Natural killer cell treated with Interleukin-12 subunit alpha and Interleukin-12 subunit beta and Interleukin-15 and Interleukin-18, amount 100 ng/mL, for 72 hours (primary cell): ENCODE results near the gene CCDC61. TPM values are rescaled to one million over a fixed set of nuclear protein-coding genes. Genes with fewer than 3 reads are reported as not detected.

Experiments
- ATAC-seq, 2 donors: fragments of 150-1000 bp; cut with Tn5 transposase in 1 of 2; sonication (Bioruptor Pico), chemical (Tn5 transposase) in 1 of 2; 2 replicates each; pipeline ENCODE4 v1.10.0; 2021
- DNase-seq: peaks from one replicate; pipeline ENCODE4 v3.0.0; 2022; ENCODE audit warnings: low spot score
- H3K27ac Mint-ChIP-seq, 2 donors: 1 replicate in 1 of 2; 2 replicates in 1 of 2; pipeline ENCODE4 v1.8.0; 2022; ENCODE audit warnings: mixed read lengths in 2 of 2, mild to moderate bottlenecking in 1 of 2, moderate library complexity in 1 of 2
- H3K27me3 Mint-ChIP-seq, 2 donors: 1 replicate in 1 of 2; 2 replicates in 1 of 2; pipeline ENCODE4 v1.8.0; 2022; ENCODE audit warnings: mixed read lengths in 2 of 2
- H3K36me3 Mint-ChIP-seq: one replicate; pipeline ENCODE4 v1.8.0; 2022; ENCODE audit warnings: mixed read lengths
- H3K4me1 Mint-ChIP-seq, 2 donors: 1 replicate in 1 of 2; 2 replicates in 1 of 2; pipeline ENCODE4 v1.8.0; 2022; ENCODE audit warnings: low read depth in 2 of 2, mixed read lengths in 2 of 2, mild to moderate bottlenecking in 1 of 2
- H3K4me3 Mint-ChIP-seq: one replicate; pipeline ENCODE4 v1.8.0; 2022; ENCODE audit warnings: mixed read lengths
- H3K9me3 Mint-ChIP-seq: 2 replicates; pipeline ENCODE4 v1.8.0; 2022; ENCODE audit warnings: mixed read lengths
- total RNA-seq, 2 donors: library from RNA; stranded (reverse); gene quantifications; one replicate each; pipeline ENCODE4 v1.2.3, GENCODE V29; 2022

Gene CCDC61
- total RNA-seq, 2 donors from 2014 or later = 21.4 to 26.7 TPM

GRCh38 chr19:46030812-46031550 lies 35.7 kb downstream of the CCDC61 start:
- H3K27me3 Mint-ChIP-seq = peaks cover 36% of the 10 kb centered on the region in 2 donors
- H3K9me3 Mint-ChIP-seq = no peaks in the 10 kb centered on the region
- no peak overlapping the region for H3K27ac Mint-ChIP-seq
- H3K36me3 Mint-ChIP-seq = no peaks in the 10 kb centered on the region
- no peak for DNase-seq
- no peak for ATAC-seq
- H3K4me1 Mint-ChIP-seq = peaks cover 11 to 14% of the 10 kb centered on the region in 2 donors
- H3K4me3 Mint-ChIP-seq = no peak overlapping the region

DNA sequence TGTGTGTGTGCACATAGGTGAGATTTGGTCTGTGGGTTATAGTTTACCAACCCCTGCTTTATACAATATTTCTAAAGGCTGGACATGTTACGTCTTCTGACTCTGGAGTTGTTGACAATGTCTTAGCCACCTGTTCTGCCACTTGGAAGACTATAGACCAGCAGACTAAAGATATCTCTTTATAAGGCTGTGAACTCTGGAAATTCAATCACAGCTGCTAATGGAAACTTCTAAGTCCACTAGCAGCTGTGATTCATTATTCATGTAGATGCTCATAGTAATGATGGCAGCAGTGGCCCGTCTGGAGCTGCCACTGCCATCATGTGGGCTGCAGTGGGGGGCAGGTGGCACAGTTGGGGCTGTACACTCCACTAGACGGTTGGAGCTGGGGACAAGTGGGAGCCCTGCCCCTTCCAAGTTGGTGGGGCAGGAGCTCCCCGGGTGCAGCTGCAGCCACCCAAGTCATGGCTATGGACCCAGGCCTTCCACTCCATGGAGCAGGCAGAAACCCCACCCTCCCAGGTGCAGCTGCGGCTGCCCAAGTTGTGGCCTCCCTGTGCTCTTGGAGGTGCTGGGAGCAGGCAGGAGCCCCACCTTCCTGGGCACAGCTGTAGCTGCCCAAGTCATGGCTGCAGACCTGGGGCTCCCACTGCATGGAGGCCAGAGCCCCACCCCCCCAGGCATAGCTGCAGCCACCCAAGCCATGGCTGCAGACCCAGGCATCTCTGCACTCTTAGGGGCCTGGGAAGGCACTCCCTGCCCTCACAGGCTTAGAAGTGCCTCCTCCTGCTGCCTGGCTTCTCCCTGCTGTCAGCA lies 36.7 kb downstream of the CCDC61 start:
- DNase-seq = no peak
- no peaks in the 10 kb centered on the region for H3K9me3 Mint-ChIP-seq
- H3K4me3 Mint-ChIP-seq = no peak overlapping the region
- peaks cover 30 to 32% of the 10 kb centered on the region in 2 donors for H3K27me3 Mint-ChIP-seq
- H3K27ac Mint-ChIP-seq = no peak overlapping the region
- peaks cover 3 to 6% of the 10 kb centered on the region in 2 donors for H3K4me1 Mint-ChIP-seq
- no peaks in the 10 kb centered on the region for H3K36me3 Mint-ChIP-seq
- ATAC-seq = no peak

- no peak for DNase-seq
- Mint-ChIP-seq H3K4me3 (no peak overlapping the region), H3K4me1 (peaks cover 3 to 5% of the 10 kb centered on the region in 2 donors), H3K27me3 (peaks cover 33 to 34% of the 10 kb centered on the region in 2 donors), H3K27ac (no peak overlapping the region), H3K9me3 (no peaks in the 10 kb centered on the region), H3K36me3 (no peaks in the 10 kb centered on the region)
- ATAC-seq = no peak
Measured at GRCh38 chr19:46032597-46033025, 37.3 kb downstream of the CCDC61 start.

DNA sequence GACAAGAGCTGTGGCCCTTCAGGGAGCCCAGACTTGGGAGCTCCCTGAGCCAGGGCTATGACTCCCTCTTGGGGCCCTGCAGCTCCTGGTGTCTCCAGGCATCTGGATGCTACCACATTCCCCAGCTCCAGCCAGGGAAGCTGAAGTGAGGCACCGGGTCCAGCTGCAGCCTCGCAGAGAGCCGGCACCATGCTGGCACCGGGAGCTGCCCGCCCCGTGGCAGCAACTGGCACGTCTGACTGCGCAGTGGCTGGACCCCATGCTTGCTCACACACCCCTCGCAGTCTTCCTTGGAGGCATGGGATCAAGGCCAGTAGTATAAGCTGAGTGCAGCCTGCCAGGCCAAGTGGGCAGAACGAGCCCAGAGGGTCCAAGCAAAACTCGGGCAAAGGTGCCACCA lies 38.1 kb downstream of the CCDC61 start:
- Mint-ChIP-seq H3K36me3 (no peaks in the 10 kb centered on the region), H3K27ac (no peak overlapping the region), H3K9me3 (no peaks in the 10 kb centered on the region), H3K4me1 (peaks cover 3 to 5% of the 10 kb centered on the region in 2 donors), H3K27me3 (peaks cover 33 to 34% of the 10 kb centered on the region in 2 donors), H3K4me3 (no peak overlapping the region)
- ATAC-seq (no peak), DNase-seq (no peak)

DNA sequence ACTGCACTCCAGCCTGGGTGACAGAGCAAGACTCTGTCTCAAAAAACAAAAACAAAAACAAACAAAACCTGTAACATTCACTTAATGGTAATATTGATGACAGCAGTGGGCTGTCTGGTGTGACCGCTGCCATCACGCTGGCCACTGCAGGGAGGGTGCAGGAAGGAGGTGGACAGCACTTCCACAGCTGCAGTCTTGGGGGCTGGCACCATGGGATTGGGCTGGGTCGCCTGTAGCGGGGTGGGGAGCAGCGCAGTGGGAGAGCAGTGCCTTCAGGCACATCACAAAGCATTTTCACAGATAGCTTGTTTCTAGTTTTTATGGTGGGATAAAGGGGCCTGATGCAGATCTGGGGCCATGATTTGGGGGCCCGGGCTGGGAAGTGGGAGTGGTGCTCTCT lies 40.3 kb downstream of the CCDC61 start:
- Mint-ChIP-seq H3K27ac (no peak overlapping the region), H3K4me3 (no peak overlapping the region), H3K4me1 (no peaks in the 10 kb centered on the region), H3K9me3 (no peaks in the 10 kb centered on the region), H3K27me3 (peaks cover 30% of the 10 kb centered on the region in 2 donors), H3K36me3 (no peaks in the 10 kb centered on the region)
- ATAC-seq (no peak), DNase-seq (no peak)

GRCh38 chr19:46035986-46036743 lies 40.9 kb downstream of the CCDC61 start:
- H3K9me3 Mint-ChIP-seq = no peaks in the 10 kb centered on the region
- H3K27me3 Mint-ChIP-seq = peaks cover 30 to 32% of the 10 kb centered on the region in 2 donors
- H3K36me3 Mint-ChIP-seq = no peaks in the 10 kb centered on the region
- H3K4me3 Mint-ChIP-seq = no peak overlapping the region
- H3K27ac Mint-ChIP-seq = no peak overlapping the region
- DNase-seq (no peak), ATAC-seq (peak; percentile 22 to 36)
- no peaks in the 10 kb centered on the region for H3K4me1 Mint-ChIP-seq

DNA sequence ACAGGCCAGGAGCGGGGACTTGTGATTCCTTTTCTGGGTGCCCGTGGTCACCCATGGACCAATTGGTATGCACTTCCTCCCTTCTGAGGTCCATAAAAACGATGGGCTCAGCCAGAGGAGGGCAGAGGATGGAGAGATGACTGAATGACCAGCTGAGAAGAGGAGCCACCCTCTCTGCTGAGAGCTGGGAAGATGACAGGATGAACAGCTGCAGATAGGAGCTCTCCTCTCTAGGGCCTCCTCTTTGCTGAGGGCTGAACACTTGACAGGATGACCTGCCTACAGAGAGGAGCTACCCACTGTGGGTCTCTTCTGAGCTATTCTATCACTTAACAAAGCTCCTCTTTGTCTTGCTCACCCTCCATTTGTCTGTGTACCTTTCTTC lies 41.5 kb downstream of the CCDC61 start:
- H3K9me3 Mint-ChIP-seq = no peaks in the 10 kb centered on the region
- no peaks in the 10 kb centered on the region for H3K4me1 Mint-ChIP-seq
- DNase-seq (no peak), ATAC-seq (no peak)
- H3K27me3 Mint-ChIP-seq = peaks cover 30 to 32% of the 10 kb centered on the region in 2 donors
- no peaks in the 10 kb centered on the region for H3K36me3 Mint-ChIP-seq
- H3K4me3 Mint-ChIP-seq = no peak overlapping the region
- no peak overlapping the region for H3K27ac Mint-ChIP-seq

- peaks cover 40 to 53% of the 10 kb centered on the region in 2 donors for H3K27me3 Mint-ChIP-seq
- DNase-seq = no peak
- H3K4me1 Mint-ChIP-seq = no peaks in the 10 kb centered on the region
- H3K27ac Mint-ChIP-seq = no peak overlapping the region
- H3K36me3 Mint-ChIP-seq = no peaks in the 10 kb centered on the region
- H3K9me3 Mint-ChIP-seq = no peaks in the 10 kb centered on the region
- no peak overlapping the region for H3K4me3 Mint-ChIP-seq
- peak in 1 of 2 donors; percentile 20 for ATAC-seq
Measured at GRCh38 chr19:46040125-46040524, 44.9 kb downstream of the CCDC61 start.

DNA sequence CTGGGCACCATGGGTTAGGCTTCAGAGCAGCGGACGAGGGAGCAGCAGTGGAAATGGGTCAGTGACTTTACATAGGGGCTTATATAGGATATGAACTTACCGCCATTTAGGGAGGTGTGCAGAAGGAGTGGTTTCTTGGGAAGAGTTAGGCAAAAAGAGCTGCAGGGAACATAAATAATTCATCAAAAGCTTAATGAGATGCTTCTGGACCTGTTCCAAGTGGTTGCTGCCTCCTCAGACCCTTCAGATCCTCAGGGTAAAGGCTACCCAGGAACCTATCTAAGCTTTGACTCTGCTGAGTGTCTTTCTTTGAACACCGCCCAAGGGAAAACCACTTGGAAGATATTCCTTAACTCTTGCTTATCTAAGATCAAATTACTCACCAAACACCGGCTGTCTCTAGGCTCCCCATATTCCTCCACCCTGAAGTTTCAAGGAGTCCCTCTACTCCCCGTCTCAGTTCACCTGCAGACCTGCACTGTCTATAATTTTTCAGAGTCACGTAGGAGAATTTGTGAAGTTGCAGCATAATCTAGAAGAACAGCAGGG lies 45.8 kb downstream of the CCDC61 start, which contains the start of gene IGFL4:
IGFL4 (minus strand) TSS at position 51 of the 549 bp plus-strand sequence; CDS start at position 11, 40 bp downstream.
- no peaks in the 10 kb centered on the region for H3K4me1 Mint-ChIP-seq
- no peak within 1 kb of the TSS for H3K27ac Mint-ChIP-seq
- no peaks in the 10 kb centered on the region for H3K36me3 Mint-ChIP-seq
- peaks cover 42 to 62% of the 10 kb centered on the region in 2 donors for H3K27me3 Mint-ChIP-seq
- H3K9me3 Mint-ChIP-seq = no peaks in the 10 kb centered on the region
- ATAC-seq = no peak
- no peak for DNase-seq
- H3K4me3 Mint-ChIP-seq = no peak within 1 kb of the TSS

- Mint-ChIP-seq H3K27me3 (peaks cover 47 to 68% of the 10 kb centered on the region in 2 donors), H3K4me1 (no peaks in the 10 kb centered on the region), H3K27ac (no peak overlapping the region), H3K4me3 (no peak overlapping the region), H3K9me3 (no peaks in the 10 kb centered on the region), H3K36me3 (no peaks in the 10 kb centered on the region)
- no peak for DNase-seq
- no peak for ATAC-seq
Measured at GRCh38 chr19:46042252-46042883, 47.1 kb downstream of the CCDC61 start.

- ATAC-seq (no peak), DNase-seq (no peak)
- no peak overlapping the region for H3K4me3 Mint-ChIP-seq
- H3K36me3 Mint-ChIP-seq = no peaks in the 10 kb centered on the region
- H3K9me3 Mint-ChIP-seq = no peaks in the 10 kb centered on the region
- H3K27ac Mint-ChIP-seq = no peak overlapping the region
- no peaks in the 10 kb centered on the region for H3K4me1 Mint-ChIP-seq
- peaks cover 56 to 78% of the 10 kb centered on the region in 2 donors for H3K27me3 Mint-ChIP-seq
Measured at GRCh38 chr19:46043519-46043918, 48.3 kb downstream of the CCDC61 start.

GRCh38 chr19:46049597-46049996 lies 54.3 kb downstream of the CCDC61 start:
- Mint-ChIP-seq H3K4me1 (no peaks in the 10 kb centered on the region), H3K4me3 (no peak overlapping the region), H3K27ac (no peak overlapping the region), H3K9me3 (no peaks in the 10 kb centered on the region), H3K36me3 (no peaks in the 10 kb centered on the region), H3K27me3 (peaks cover 58 to 70% of the 10 kb centered on the region in 2 donors)
- no peak for ATAC-seq
- DNase-seq = no peak

DNA sequence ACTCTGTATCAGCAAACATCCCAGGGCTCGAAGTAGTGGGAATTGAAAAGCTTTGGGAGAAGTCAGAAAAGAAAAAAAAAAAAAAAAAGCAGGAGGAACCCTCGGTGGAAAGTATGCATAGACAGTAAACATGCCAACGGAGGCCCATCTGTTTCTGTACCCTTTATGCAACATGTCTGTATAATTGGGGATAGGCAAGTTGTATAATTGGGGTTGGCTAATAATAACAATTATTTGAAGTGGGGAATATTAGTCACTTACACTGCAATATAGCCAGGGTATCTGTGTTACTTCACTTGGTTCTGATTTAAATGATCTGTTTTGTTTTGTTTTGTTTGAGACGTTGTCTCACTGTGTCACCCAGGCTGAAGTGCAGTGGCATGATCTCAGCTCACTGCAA lies 57.6 kb downstream of the CCDC61 start:
- Mint-ChIP-seq H3K4me3 (no peak overlapping the region), H3K9me3 (no peaks in the 10 kb centered on the region), H3K27me3 (peaks cover 50 to 59% of the 10 kb centered on the region in 2 donors), H3K27ac (no peak overlapping the region), H3K4me1 (no peaks in the 10 kb centered on the region), H3K36me3 (no peaks in the 10 kb centered on the region)
- ATAC-seq (no peak), DNase-seq (no peak)
